ENCODE measurements around the gene BTBD9.

- no peak for TF ChIP-seq EZH2 (IDR thresholded peaks at IDR 0.05; ENCODE audit: insufficient read depth, poor library complexity, severe bottlenecking)
- TF ChIP-seq EZH2phosphoT487 (IDR thresholded peaks at IDR 0.05; ENCODE audit: insufficient read depth, low read depth): no peak
Observed at GRCh38 chr6:38171997-38172738, 467.6 kb downstream of the BTBD9 start.

Measured in GM23248 (cell line).